HepG2 (cell line): ENCODE measurements around the gene VGF. TPM values are rescaled to one million over a fixed set of nuclear protein-coding genes. Genes with fewer than 3 reads are reported as not detected.
A peak's percentile ranks its signal among the peaks of the same experiment; 100 is the strongest.

Experiments used
- AGO1 ChIP-seq: fragments of 200-400 bp; formaldehyde crosslinking; IDR thresholded peaks from 2 replicates; pipeline ENCODE4 v1.6.1; 2017; ENCODE audit warnings: mild to moderate bottlenecking, low read depth, low read length, moderate library complexity; ENCODE audit not compliant: poor library complexity, severe bottlenecking
- ATAD3A ChIP-seq: sonication (generic); formaldehyde crosslinking; IDR thresholded peaks from 2 replicates; pipeline ENCODE4 v1.4.0; 2020; ENCODE audit warnings: missing genetic modification reagents
- CBX5 ChIP-seq: sonication (generic); formaldehyde crosslinking; IDR thresholded peaks from 2 replicates; pipeline ENCODE4 v1.4.0; 2020; ENCODE audit warnings: missing genetic modification reagents, borderline replicate concordance
- CC2D1A ChIP-seq: sonication (generic); formaldehyde crosslinking; IDR thresholded peaks from 2 replicates; pipeline ENCODE4 v1.8.1; 2023; ENCODE audit warnings: mild to moderate bottlenecking, missing genetic modification reagents
- DPF2 ChIP-seq: sonication (generic); formaldehyde crosslinking; IDR thresholded peaks from 2 replicates; pipeline ENCODE4 v1.4.0; 2020; ENCODE audit warnings: mild to moderate bottlenecking, low read depth, missing genetic modification reagents, borderline replicate concordance
- FOSL2 ChIP-seq: sonication (generic); formaldehyde crosslinking; IDR thresholded peaks from 2 replicates; pipeline ENCODE4 v1.4.0; 2020; ENCODE audit warnings: missing genetic modification reagents
- LRRFIP1 ChIP-seq: sonication (generic); formaldehyde crosslinking; conservative IDR thresholded peaks from 2 replicates; pipeline ENCODE4 v1.4.0; 2020; ENCODE audit warnings: missing genetic modification reagents
- MIXL1 ChIP-seq: IDR thresholded peaks from 2 replicates; pipeline ENCODE4 v1.6.1; 2016
- PRDM10 ChIP-seq: sonication (generic); formaldehyde crosslinking; IDR thresholded peaks from 2 replicates; pipeline ENCODE4 v1.4.0; 2020; ENCODE audit warnings: low read depth, missing genetic modification reagents
- ZNF557 ChIP-seq: sonication (generic); formaldehyde crosslinking; IDR thresholded peaks from 2 replicates; pipeline ENCODE4 v1.4.0; 2020; ENCODE audit warnings: missing genetic modification reagents
- ZSCAN31 ChIP-seq: sonication (generic); formaldehyde crosslinking; IDR thresholded peaks from 2 replicates; pipeline ENCODE4 v1.5.0; 2020; ENCODE audit warnings: low read depth, mild to moderate bottlenecking, missing genetic modification reagents
- polyA plus RNA-seq, 8 experiments: library from polyadenylated mRNA; depleted of rRNA in 3 of 8; stranded (reverse) in 7 of 8; unstranded in 1 of 8; fragments of >200 nt; fragmentation: Illumina TruSeq in 4 of 8; extraction: Trizol in 4 of 8; gene quantifications; 2 replicates each; pipeline versions ENCODE4 v1.2.1 to v1.2.3, GENCODE V29; 2011 to 2016; ENCODE audit warnings: low read depth in 4 of 8, missing spikeins in 1 of 8, mixed read lengths in 1 of 8; ENCODE audit not compliant: insufficient read depth in 1 of 8
- total RNA-seq, 5 experiments: library from RNA; depleted of rRNA; stranded (reverse); fragments of >200 nt; fragmentation: Illumina TruSeq; extraction: Trizol; gene quantifications; 2 replicates each; pipeline ENCODE4 v1.2.3, GENCODE V29; 2016; ENCODE audit warnings: low read depth in 1 of 5
- TF ChIP-seq, protein P1 (sequence below): fragments of 450-650 bp; IDR thresholded peaks from 2 replicates; pipeline ENCODE4 v1.6.1; 2017
- TF ChIP-seq, protein P2 (sequence below): sonication (generic); formaldehyde crosslinking; IDR thresholded peaks from 2 replicates; pipeline ENCODE4 v1.5.0; 2020; ENCODE audit warnings: mild to moderate bottlenecking, low read depth, missing genetic modification reagents, borderline replicate concordance
- TF ChIP-seq, protein P3 (sequence below): sonication (generic); formaldehyde crosslinking; IDR thresholded peaks from 2 replicates; pipeline ENCODE4 v1.4.0; 2020; ENCODE audit warnings: missing genetic modification reagents
- TF ChIP-seq, protein P4 (sequence below): sonication (generic); formaldehyde crosslinking; IDR thresholded peaks from 2 replicates; pipeline ENCODE4 v1.9.0; 2022; ENCODE audit warnings: low read depth, missing genetic modification reagents

VGF gene
- total and polyA plus RNA-seq, 2 of the 13 experiments (the other 11 are each of a cell fraction or from before 2014, with no cell fraction given): 0.12 to 0.46 TPM

DNA sequence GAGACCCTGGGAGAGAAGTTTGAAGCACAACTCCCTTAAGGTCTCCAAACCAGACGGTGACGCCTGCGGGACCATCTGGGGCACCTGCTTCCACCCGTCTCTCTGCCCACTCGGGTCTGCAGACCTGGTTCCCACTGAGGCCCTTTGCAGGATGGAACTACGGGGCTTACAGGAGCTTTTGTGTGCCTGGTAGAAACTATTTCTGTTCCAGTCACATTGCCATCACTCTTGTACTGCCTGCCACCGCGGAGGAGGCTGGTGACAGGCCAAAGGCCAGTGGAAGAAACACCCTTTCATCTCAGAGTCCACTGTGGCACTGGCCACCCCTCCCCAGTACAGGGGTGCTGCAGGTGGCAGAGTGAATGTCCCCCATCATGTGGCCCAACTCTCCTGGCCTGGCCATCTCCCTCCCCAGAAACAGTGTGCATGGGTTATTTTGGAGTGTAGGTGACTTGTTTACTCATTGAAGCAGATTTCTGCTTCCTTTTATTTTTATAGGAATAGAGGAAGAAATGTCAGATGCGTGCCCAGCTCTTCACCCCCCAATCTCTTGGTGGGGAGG is 27.6 kb downstream of the VGF start (continued):
- TF ChIP-seq AGO1 (peak; percentile 35), LRRFIP1 (no peak), ZNF557 (CRISPR knock-in tag) (no peak), CBX5 (CRISPR knock-in tag) (no peak), CC2D1A (no peak), ATAD3A (CRISPR knock-in tag) (no peak), PRDM10 (CRISPR knock-in tag) (no peak), ZSCAN31 (CRISPR knock-in tag) (no peak), DPF2 (no peak), MIXL1 (CRISPR knock-in tag) (no peak), FOSL2 (no peak)
- TF ChIP-seq, protein P1, sequence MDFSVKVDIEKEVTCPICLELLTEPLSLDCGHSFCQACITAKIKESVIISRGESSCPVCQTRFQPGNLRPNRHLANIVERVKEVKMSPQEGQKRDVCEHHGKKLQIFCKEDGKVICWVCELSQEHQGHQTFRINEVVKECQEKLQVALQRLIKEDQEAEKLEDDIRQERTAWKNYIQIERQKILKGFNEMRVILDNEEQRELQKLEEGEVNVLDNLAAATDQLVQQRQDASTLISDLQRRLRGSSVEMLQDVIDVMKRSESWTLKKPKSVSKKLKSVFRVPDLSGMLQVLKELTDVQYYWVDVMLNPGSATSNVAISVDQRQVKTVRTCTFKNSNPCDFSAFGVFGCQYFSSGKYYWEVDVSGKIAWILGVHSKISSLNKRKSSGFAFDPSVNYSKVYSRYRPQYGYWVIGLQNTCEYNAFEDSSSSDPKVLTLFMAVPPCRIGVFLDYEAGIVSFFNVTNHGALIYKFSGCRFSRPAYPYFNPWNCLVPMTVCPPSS: no peak
- TF ChIP-seq, protein P2, sequence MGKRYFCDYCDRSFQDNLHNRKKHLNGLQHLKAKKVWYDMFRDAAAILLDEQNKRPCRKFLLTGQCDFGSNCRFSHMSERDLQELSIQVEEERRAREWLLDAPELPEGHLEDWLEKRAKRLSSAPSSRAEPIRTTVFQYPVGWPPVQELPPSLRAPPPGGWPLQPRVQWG (CRISPR knock-in tag): no peak
- TF ChIP-seq, protein P3, sequence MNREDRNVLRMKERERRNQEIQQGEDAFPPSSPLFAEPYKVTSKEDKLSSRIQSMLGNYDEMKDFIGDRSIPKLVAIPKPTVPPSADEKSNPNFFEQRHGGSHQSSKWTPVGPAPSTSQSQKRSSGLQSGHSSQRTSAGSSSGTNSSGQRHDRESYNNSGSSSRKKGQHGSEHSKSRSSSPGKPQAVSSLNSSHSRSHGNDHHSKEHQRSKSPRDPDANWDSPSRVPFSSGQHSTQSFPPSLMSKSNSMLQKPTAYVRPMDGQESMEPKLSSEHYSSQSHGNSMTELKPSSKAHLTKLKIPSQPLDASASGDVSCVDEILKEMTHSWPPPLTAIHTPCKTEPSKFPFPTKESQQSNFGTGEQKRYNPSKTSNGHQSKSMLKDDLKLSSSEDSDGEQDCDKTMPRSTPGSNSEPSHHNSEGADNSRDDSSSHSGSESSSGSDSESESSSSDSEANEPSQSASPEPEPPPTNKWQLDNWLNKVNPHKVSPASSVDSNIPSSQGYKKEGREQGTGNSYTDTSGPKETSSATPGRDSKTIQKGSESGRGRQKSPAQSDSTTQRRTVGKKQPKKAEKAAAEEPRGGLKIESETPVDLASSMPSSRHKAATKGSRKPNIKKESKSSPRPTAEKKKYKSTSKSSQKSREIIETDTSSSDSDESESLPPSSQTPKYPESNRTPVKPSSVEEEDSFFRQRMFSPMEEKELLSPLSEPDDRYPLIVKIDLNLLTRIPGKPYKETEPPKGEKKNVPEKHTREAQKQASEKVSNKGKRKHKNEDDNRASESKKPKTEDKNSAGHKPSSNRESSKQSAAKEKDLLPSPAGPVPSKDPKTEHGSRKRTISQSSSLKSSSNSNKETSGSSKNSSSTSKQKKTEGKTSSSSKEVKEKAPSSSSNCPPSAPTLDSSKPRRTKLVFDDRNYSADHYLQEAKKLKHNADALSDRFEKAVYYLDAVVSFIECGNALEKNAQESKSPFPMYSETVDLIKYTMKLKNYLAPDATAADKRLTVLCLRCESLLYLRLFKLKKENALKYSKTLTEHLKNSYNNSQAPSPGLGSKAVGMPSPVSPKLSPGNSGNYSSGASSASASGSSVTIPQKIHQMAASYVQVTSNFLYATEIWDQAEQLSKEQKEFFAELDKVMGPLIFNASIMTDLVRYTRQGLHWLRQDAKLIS (CRISPR knock-in tag): no peak
- TF ChIP-seq, protein P4, sequence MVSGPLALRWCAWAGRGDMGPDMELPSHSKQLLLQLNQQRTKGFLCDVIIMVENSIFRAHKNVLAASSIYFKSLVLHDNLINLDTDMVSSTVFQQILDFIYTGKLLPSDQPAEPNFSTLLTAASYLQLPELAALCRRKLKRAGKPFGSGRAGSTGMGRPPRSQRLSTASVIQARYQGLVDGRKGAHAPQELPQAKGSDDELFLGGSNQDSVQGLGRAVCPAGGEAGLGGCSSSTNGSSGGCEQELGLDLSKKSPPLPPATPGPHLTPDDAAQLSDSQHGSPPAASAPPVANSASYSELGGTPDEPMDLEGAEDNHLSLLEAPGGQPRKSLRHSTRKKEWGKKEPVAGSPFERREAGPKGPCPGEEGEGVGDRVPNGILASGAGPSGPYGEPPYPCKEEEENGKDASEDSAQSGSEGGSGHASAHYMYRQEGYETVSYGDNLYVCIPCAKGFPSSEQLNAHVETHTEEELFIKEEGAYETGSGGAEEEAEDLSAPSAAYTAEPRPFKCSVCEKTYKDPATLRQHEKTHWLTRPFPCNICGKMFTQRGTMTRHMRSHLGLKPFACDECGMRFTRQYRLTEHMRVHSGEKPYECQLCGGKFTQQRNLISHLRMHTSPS (CRISPR knock-in tag): peak; percentile 70; the same call in 1 of the 2 replicates
